Measurements from ENCODE around the gene ZNF133. TPM values are rescaled to one million over a fixed set of nuclear protein-coding genes. Genes with fewer than 3 reads are reported as not detected.
"Not testable (repeated sequence)": the region's sequence is repeated elsewhere in the genome, so short reads cannot be mapped to it uniquely, and the experiment has no call there.

Gene ZNF133
- total and polyA plus RNA-seq, 2 donors (not counting 3 experiments of a cell fraction or from before 2014, with no cell fraction given): 11.1 to 13.8 TPM

DNA sequence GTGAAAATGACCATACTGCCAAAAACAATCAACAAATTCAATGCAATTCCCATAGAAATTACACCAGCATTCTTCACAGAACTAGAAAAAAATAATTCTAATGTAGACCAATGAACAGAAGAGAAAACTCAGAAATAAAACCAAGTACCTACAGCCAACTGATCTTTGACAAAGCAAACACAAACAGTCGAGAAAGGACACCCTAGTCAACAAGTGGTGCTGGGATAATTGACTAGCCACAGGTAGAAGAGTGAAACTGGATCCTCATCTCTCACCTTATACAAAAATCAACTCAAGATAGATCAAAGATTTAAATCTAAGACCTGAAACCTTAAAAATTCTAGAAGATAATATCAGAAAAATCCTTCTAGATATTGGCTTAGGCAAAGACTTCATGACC is 44.5 kb upstream of the ZNF133 start:
- no peak for TF ChIP-seq EZH2 (IDR thresholded peaks at IDR 0.05; ENCODE audit: borderline replicate concordance, low read depth, low read length, severe bottlenecking)
- no peak for TF ChIP-seq POLR2A (IDR thresholded peaks at IDR 0.05; ENCODE audit: low read depth, low read length)
- TF ChIP-seq GATA2 (IDR thresholded peaks at IDR 0.05; ENCODE audit: insufficient read depth, insufficient read length, low read depth, low read length): no peak
- TF ChIP-seq, protein P1, sequence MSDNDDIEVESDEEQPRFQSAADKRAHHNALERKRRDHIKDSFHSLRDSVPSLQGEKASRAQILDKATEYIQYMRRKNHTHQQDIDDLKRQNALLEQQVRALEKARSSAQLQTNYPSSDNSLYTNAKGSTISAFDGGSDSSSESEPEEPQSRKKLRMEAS (IDR thresholded peaks at IDR 0.05; ENCODE audit: insufficient read depth, insufficient read length): no peak
- TF ChIP-seq FOS (IDR thresholded peaks at IDR 0.05; ENCODE audit: borderline replicate concordance, insufficient read depth, low read length): no peak
- TF ChIP-seq, protein P2, sequence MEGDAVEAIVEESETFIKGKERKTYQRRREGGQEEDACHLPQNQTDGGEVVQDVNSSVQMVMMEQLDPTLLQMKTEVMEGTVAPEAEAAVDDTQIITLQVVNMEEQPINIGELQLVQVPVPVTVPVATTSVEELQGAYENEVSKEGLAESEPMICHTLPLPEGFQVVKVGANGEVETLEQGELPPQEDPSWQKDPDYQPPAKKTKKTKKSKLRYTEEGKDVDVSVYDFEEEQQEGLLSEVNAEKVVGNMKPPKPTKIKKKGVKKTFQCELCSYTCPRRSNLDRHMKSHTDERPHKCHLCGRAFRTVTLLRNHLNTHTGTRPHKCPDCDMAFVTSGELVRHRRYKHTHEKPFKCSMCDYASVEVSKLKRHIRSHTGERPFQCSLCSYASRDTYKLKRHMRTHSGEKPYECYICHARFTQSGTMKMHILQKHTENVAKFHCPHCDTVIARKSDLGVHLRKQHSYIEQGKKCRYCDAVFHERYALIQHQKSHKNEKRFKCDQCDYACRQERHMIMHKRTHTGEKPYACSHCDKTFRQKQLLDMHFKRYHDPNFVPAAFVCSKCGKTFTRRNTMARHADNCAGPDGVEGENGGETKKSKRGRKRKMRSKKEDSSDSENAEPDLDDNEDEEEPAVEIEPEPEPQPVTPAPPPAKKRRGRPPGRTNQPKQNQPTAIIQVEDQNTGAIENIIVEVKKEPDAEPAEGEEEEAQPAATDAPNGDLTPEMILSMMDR (IDR thresholded peaks at IDR 0.05; ENCODE audit: extremely low read depth in 1 of 2, insufficient read depth in 1 of 2, low read depth in 1 of 2, low read length in 2 of 2): no peak
- TF ChIP-seq JUN (IDR thresholded peaks at IDR 0.05; ENCODE audit: borderline replicate concordance, insufficient read depth, insufficient read length, low read depth): no peak
- no peak for TF ChIP-seq MYC (IDR thresholded peaks at IDR 0.05; ENCODE audit: low read depth, low read length)
- TF ChIP-seq POLR2AphosphoS5 (IDR thresholded peaks at IDR 0.05; ENCODE audit: insufficient read depth, low read depth, low read length): no peak
- Histone ChIP-seq H2AFZ (ENCODE audit: low read depth, low read length) (no peak overlapping the region), H4K20me1 (replicated peaks; ENCODE audit: control insufficient read depth, extremely low read depth, insufficient read depth, low read length) (no peaks in the 10 kb centered on the region), H3K79me2 (ENCODE audit: control insufficient read depth, insufficient read depth, low read length) (no peaks in the 10 kb centered on the region), H3K27me3 (ENCODE audit: control insufficient read depth in 2 of 2, insufficient read depth in 2 of 2, low read length in 2 of 2) (no peaks in the 10 kb centered on the region), H3K9ac (replicated peaks; ENCODE audit: extremely low read depth, insufficient read depth, low read length) (no peak overlapping the region), H3K9me1 (replicated peaks; ENCODE audit: control insufficient read depth, extremely low read depth, insufficient read depth, low read length) (no peaks in the 10 kb centered on the region), H3K4me2 (ENCODE audit: insufficient read depth, low read length) (no peak overlapping the region), H3K9me3 (replicated peaks; ENCODE audit: control insufficient read depth, insufficient read depth, low read length) (no peaks in the 10 kb centered on the region), H3K4me3 (replicated peaks in 1 of 3; ENCODE audit: insufficient read depth in 1 of 3, low read depth in 1 of 3, low read length in 3 of 3) (no peak overlapping the region), H3K36me3 (ENCODE audit: control insufficient read depth in 2 of 2, extremely low read depth in 1 of 2, insufficient read depth in 2 of 2, low read length in 2 of 2) (no peaks in the 10 kb centered on the region), H3K4me1 (ENCODE audit: control insufficient read depth, extremely low read depth, insufficient read depth, low read length) (no peaks in the 10 kb centered on the region), H3K27ac (ENCODE audit: insufficient read depth, low read depth, low read length) (no peak overlapping the region)
- ChIA-PET CTCF (no interaction called here), POLR2A (no interaction called here)
- DNase-seq (ENCODE audit: low read depth, low spot score) (no peak), FAIRE-seq (no peak)
- dilution Hi-C loops (cut with MboI; ENCODE audit: extremely low pct_ligation_motif_present, low sequenced_read_pairs): no loop called here
- no TSS peak for BruUV-seq (replicated peaks)
- intact Hi-C loops (cut with micrococcal nuclease): no loop called here

DNA sequence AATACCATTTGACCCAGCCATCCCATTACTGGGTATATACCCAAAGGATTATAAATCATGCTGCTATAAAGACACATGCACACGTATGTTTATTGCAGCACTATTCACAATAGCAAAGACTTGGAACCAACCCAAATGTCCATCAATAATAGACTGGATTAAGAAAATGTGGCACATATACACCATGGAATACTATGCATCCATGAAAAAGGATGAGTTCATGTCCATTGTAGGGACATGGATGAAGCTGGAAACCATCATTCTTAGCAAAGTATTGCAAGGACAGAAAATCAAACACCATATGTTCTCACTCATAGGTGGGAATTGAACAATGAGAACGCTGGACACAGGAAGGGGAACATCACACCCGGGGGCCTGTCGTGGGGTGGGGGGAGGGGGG is 39.8 kb upstream of the ZNF133 start:
- intact Hi-C loops (cut with micrococcal nuclease); H3K9ac ChIP-seq (replicated peaks; ENCODE audit: extremely low read depth, insufficient read depth, low read length); H3K9me3 ChIP-seq (replicated peaks; ENCODE audit: control insufficient read depth, insufficient read depth, low read length); DNase-seq (ENCODE audit: low read depth, low spot score); H3K27ac ChIP-seq (ENCODE audit: insufficient read depth, low read depth, low read length); H3K36me3 ChIP-seq (ENCODE audit: control insufficient read depth in 2 of 2, extremely low read depth in 1 of 2, insufficient read depth in 2 of 2, low read length in 2 of 2); H3K4me3 ChIP-seq (replicated peaks in 1 of 3; ENCODE audit: insufficient read depth in 1 of 3, low read depth in 1 of 3, low read length in 3 of 3); H4K20me1 ChIP-seq (replicated peaks; ENCODE audit: control insufficient read depth, extremely low read depth, insufficient read depth, low read length); BruUV-seq (replicated peaks); dilution Hi-C loops (cut with MboI; ENCODE audit: extremely low pct_ligation_motif_present, low sequenced_read_pairs); FAIRE-seq; H3K79me2 ChIP-seq (ENCODE audit: control insufficient read depth, insufficient read depth, low read length); H3K4me2 ChIP-seq (ENCODE audit: insufficient read depth, low read length); H2AFZ ChIP-seq (ENCODE audit: low read depth, low read length); H3K9me1 ChIP-seq (replicated peaks; ENCODE audit: control insufficient read depth, extremely low read depth, insufficient read depth, low read length); POLR2A ChIA-PET; H3K27me3 ChIP-seq (ENCODE audit: control insufficient read depth in 2 of 2, insufficient read depth in 2 of 2, low read length in 2 of 2); H3K4me1 ChIP-seq (ENCODE audit: control insufficient read depth, extremely low read depth, insufficient read depth, low read length): not testable (repeated sequence)
- CTCF ChIA-PET: interaction anchor here (1.2 kb wide), 1 partner anchor 32 kb away, joined by 3 read pairs; no protein-coding TSS in a partner anchor

Data from endothelial cell of umbilical vein (primary cell).